Posterior vena cava (tissue), 2 donors: ENCODE data around the gene LMAN1L. TPM values are rescaled to one million over a fixed set of nuclear protein-coding genes. Genes with fewer than 3 reads are reported as not detected.
A peak's percentile ranks its signal among the peaks of the same experiment; 100 is the strongest.

ENCODE experiments used
- DNase-seq: peaks from one replicate; pipeline ENCODE4 v3.0.0-alpha.2; 2020; ENCODE audit warnings: low spot score
- intact Hi-C, 2 donors: fragments of 100-400 bp; cut with DNase I; formaldehyde crosslinking; loops; one replicate each; pipeline versions ENCODE4 v1.14.1 to v1.14.2; 2022 to 2023
- total RNA-seq, 2 donors: library from RNA; stranded (reverse); fragmentation: NEBNext Ultra II Directional; extraction: Animal tissue kit (Norgen Biotek cat#: 25700); gene quantifications; one replicate each; pipeline ENCODE4 v1.2.1, GENCODE V29; 2021
- donor health status: DM: yes; HTN: yes; CAD: no.
- donor health status: DM: yes; HTN: yes; CAD: no.

Gene LMAN1L
- total RNA-seq, 2 donors from 2014 or later: not detected

GRCh38 chr15:74790080-74790916, 22.3 kb upstream of the LMAN1L start:
- intact Hi-C loops: loop anchor here in 1 of 2 donors (1.0 kb wide), 1 partner anchor 26 kb away; no protein-coding TSS in a partner anchor
- no peak for DNase-seq

GRCh38 chr15:74791007-74791406, 21.6 kb upstream of the LMAN1L start:
- intact Hi-C loops: no loop called here
- DNase-seq: no peak

- intact Hi-C loops: no loop called here
- DNase-seq: no peak
Measured at GRCh38 chr15:74791667-74792066, 21.0 kb upstream of the LMAN1L start.

GRCh38 chr15:74792227-74793016, 20.2 kb upstream of the LMAN1L start:
- intact Hi-C loops: no loop called here
- no peak for DNase-seq

GRCh38 chr15:74793135-74794028, 19.3 kb upstream of the LMAN1L start:
- no peak for DNase-seq

GRCh38 chr15:74794248-74794969, 18.2 kb upstream of the LMAN1L start:
- no peak for DNase-seq
- intact Hi-C loops: no loop called here

More at GRCh38 chr15:74793135-74794028, 19.3 kb upstream of the LMAN1L start:
- intact Hi-C loops: no loop called here

- DNase-seq: no peak
- intact Hi-C loops: no loop called here
Measured at GRCh38 chr15:74794970-74795349, 17.7 kb upstream of the LMAN1L start.

GRCh38 chr15:74795966-74796625, 16.5 kb upstream of the LMAN1L start:
- intact Hi-C loops: no loop called here
- DNase-seq: no peak

GRCh38 chr15:74798388-74799254, 14.0 kb upstream of the LMAN1L start:
- DNase-seq: no peak
- intact Hi-C loops: no loop called here

GRCh38 chr15:74799255-74799855, 13.3 kb upstream of the LMAN1L start:
- no peak for DNase-seq
- intact Hi-C loops: no loop called here

- intact Hi-C loops: loop anchor here in 1 of 2 donors (2.0 kb wide), 1 partner anchor 29 kb away; no protein-coding TSS in a partner anchor
- DNase-seq: peak; percentile 95
Measured at GRCh38 chr15:74799856-74800558, 12.6 kb upstream of the LMAN1L start.

- no peak for DNase-seq
- intact Hi-C loops: loop anchor here in 1 of 2 donors (2.0 kb wide), 1 partner anchor 30 kb away; no protein-coding TSS in a partner anchor
Measured at GRCh38 chr15:74800559-74801094, 12.0 kb upstream of the LMAN1L start.

GRCh38 chr15:74801311-74801997, 11.2 kb upstream of the LMAN1L start:
- intact Hi-C loops: loop anchor here in 1 of 2 donors (2.0 kb wide), 1 partner anchor 31 kb away; no protein-coding TSS in a partner anchor
- no peak for DNase-seq

- intact Hi-C loops: no loop called here
- DNase-seq: no peak
Measured at GRCh38 chr15:74802290-74802689, 10.3 kb upstream of the LMAN1L start.

- intact Hi-C loops: no loop called here
- no peak for DNase-seq
Measured at GRCh38 chr15:74802862-74803447, 9.7 kb upstream of the LMAN1L start.
